KOPT-K1 (cell line): ENCODE measurements around the gene CCDC92B.

Experiments
- H3K27ac ChIP-seq: fragments of 200-600 bp; sonication (generic); 2 replicates; pipeline ENCODE4 v1.5.1; 2016; ENCODE audit warnings: antibody characterized with exemption, mild to moderate bottlenecking, low read depth, low read length; ENCODE audit not compliant: poor library complexity, severe bottlenecking
- H3K36me3 ChIP-seq: fragments of 200-600 bp; sonication (generic); 2 replicates; pipeline ENCODE4 v1.5.1; 2017; ENCODE audit warnings: antibody characterized with exemption, mild to moderate bottlenecking, low read length, moderate library complexity; ENCODE audit not compliant: insufficient read depth
- H3K9me3 ChIP-seq: fragments of 200-600 bp; sonication (generic); 2 replicates; pipeline ENCODE4 v1.5.1; 2017; ENCODE audit warnings: antibody characterized with exemption, low read length, mild to moderate bottlenecking; ENCODE audit not compliant: insufficient read depth, poor library complexity, severe bottlenecking

CCDC92B gene

DNA sequence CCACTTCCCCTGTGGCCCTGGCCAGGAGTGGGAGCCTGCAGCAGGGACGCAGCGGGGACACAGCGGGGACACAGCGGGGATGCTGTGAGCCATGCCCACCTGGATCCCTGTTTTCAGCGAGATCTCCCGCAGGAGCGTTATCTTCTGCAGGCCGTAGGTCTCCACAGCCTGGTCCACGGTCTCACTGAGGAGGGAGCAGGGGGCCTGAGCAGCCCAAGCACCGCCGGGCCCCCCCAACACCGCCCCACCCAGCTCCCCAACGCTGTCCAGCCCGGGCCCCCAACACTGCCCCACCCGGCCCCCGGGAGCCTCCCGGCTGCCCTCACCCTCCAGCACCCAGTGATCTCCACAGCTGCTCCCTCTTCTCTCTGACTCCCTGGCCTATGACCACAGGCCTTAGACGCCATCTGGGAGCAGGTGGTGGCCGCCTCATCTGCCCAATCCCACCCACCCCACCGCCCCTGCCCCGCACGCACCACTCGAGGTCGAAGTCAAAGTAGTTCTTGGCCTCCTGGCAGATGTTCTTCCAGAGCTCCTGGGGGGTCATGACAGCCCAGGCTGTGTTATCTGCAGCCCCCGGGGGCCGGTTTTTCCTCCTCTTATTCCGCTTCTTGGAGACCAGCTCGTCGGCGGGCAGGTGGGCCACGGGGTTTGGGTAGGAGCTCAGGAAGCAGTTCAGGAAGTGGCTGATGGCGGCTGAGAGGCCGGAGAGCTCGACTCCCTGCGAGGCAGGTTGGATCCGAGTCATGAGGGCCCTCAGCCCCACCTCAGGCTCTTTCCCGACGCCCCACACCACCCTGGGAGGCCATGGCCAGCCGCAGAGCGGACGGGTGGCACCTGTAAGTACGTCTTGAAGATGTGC is 54.8 kb downstream of the CCDC92B start:
- peaks cover 95% of the 10 kb centered on the region for H3K36me3 ChIP-seq
- H3K9me3 ChIP-seq, result no peaks in the 10 kb centered on the region
- H3K27ac ChIP-seq, result no peak overlapping the region

- Histone ChIP-seq H3K9me3 (no peaks in the 10 kb centered on the region), H3K36me3 (peaks cover 95% of the 10 kb centered on the region)
Measured at GRCh38 chr17:2693561-2694380, 55.7 kb downstream of the CCDC92B start.

DNA sequence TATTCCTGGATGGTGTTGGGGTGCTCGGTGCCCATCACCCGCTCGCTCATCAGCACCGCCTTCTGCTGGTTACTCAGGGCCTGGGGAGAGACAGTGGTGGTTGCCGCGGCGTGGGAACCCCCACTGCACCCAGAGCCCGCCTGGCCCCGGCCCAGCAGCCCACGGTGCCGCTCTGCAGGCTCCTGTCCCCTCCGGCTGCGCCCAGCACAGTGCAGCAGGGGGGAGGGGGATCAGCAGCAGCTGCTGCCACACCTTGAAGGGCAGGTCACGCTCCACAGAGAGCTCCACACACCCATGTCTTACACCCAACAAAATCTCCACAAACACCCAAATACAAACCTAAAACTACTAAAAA is 56.7 kb downstream of the CCDC92B start:
- Histone ChIP-seq H3K36me3 (peaks cover 92% of the 10 kb centered on the region), H3K27ac (no peak overlapping the region)

More at GRCh38 chr17:2693561-2694380, 55.7 kb downstream of the CCDC92B start:
- H3K27ac ChIP-seq, result no peak overlapping the region

GRCh38 chr17:2691965-2692780 is 57.3 kb downstream of the CCDC92B start:
- Histone ChIP-seq H3K27ac (no peak overlapping the region), H3K36me3 (peaks cover 86% of the 10 kb centered on the region), H3K9me3 (no peaks in the 10 kb centered on the region)

More for the DNA sequence above, 56.7 kb downstream of the CCDC92B start:
- no peaks in the 10 kb centered on the region for H3K9me3 ChIP-seq

GRCh38 chr17:2691069-2691871 is 58.2 kb downstream of the CCDC92B start:
- Histone ChIP-seq H3K36me3 (peaks cover 77% of the 10 kb centered on the region), H3K9me3 (no peaks in the 10 kb centered on the region), H3K27ac (no peak overlapping the region)

DNA sequence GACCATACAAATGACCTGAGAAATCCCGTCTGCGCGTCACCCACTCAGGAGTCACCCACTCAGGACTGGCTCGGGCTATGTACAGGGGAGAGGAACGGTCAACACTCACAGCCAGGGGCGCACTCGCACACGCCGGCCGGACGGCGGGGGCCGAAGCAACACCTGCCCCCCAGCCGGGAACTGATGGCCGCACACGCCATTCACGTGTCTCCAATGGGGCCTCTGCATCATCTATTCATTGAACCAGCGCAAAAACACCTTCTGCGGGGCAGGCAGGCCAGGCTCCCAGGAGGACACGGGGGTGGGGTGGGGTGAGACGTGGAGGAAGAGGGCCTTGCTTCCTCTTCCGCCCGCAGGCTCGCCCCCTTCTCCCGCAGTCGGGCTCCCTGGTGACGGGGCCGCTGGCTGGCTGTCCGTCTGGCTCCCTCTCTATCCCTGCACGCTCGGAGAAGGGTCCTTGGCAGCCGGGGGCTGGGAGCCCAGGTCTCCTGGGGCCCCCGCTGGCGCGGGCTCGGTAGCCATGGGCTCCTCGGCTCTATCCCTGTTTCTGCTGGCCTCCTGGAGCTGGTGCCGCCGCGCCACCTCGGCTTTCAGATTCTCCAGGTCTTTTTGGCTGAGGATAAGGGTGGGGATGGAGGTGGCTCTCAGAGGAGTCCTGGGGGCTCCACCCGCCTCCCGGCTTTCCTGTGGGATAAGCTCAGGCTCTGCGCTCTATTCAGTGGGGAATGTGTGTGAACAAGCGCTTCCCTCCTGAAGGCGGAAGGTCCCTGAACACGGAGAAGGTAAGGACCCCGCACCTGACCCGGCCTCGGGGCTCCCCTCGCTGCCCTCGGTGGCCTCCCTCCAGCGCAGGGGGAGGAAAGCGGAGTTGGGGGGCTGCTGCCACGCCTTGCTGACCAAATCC is 59.0 kb downstream of the CCDC92B start:
- no peaks in the 10 kb centered on the region for H3K9me3 ChIP-seq
- no peak overlapping the region for H3K27ac ChIP-seq
- peaks cover 69% of the 10 kb centered on the region for H3K36me3 ChIP-seq

- Histone ChIP-seq H3K27ac (no peak overlapping the region), H3K36me3 (peaks cover 69% of the 10 kb centered on the region), H3K9me3 (no peaks in the 10 kb centered on the region)
Measured at GRCh38 chr17:2689411-2690164, 59.9 kb downstream of the CCDC92B start.

DNA sequence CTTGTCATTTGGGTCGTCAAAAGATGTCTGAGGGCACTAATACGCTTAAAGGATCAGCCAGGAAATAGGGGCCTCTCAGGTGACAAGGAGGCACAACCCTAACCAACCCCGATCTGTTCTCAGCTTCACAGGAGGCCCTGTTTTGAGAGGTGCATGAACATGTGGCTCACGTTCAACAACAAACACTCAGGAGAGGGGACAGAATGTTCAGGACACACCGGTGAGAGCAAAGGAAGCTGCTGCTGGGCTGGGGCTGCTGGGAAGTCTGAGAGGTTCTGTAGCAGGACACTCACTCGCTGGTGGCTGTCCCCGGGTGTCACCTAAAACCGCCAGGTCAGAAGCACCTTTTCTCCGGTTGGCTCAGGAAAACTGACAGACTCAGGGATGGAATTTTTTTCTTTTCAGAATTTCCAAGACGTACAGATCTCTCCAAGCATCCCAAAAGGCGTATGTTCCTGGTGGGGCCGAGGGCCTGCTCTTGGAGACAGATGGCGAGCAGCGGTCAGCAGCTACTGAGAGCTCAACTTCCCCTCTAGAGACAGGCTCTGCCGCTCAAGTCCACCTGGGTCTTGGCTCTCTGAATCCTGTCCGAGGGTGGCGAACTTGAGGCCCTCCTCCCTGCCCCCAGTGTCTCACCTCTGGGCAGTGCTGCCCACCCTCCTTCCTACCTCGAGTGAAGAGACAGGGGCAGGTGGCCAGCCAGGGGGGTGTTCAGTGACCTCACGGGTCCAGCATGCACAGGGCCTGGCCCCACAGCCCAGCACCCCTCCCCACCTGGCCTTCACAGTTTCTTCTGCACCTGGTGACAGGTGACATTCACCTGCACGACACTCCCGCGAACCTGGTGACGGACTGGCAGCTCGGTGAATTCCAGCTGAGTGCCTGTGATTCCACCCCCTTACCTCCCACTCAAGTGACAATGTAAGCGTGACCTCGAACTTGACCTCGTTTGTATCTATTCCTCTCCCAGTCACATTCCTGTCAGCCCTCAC is 60.8 kb downstream of the CCDC92B start:
- H3K27ac ChIP-seq, result no peak overlapping the region
- no peaks in the 10 kb centered on the region for H3K9me3 ChIP-seq
- H3K36me3 ChIP-seq, result peaks cover 70% of the 10 kb centered on the region

DNA sequence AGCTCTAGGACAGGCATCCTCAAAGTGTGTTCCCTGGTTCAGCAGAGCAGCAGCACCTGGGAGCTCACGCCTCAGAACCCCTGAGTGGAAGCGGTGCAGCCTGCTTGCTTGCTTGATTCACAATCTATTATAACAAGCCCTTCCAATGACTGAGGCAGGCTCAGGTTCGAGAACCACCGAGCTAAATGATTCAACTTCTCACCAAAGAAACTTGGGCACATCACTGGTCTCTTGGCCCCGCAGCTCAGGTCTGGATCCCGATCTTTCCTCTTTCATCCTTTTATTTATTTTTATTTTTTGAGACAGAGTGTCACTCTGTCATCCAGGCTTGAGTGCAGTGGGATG is 62.4 kb downstream of the CCDC92B start:
- Histone ChIP-seq H3K27ac (no peak overlapping the region), H3K9me3 (no peaks in the 10 kb centered on the region), H3K36me3 (peaks cover 70% of the 10 kb centered on the region)

DNA sequence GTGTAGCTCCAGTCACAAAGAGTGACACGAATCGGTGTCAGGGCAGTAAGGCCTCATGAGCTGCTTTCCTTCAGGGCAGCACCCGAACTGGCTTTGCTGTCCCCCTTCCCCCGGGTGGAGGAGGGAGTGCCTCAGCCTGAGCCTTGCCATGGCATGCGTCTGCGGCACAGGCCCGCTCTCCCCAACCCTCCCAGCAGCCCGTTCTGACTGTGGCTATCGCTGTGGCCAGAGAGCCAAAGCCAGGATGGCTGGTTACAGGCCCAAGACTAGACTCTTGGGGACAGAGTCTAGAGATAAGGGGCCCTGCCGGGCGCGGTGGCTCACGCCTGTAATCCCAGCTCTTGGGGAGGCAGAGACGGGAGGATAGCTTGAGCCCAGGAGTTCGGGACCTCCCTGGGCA is 63.8 kb downstream of the CCDC92B start:
- H3K27ac ChIP-seq, result no peak overlapping the region
- H3K9me3 ChIP-seq, result no peaks in the 10 kb centered on the region
- H3K36me3 ChIP-seq, result peaks cover 73% of the 10 kb centered on the region

GRCh38 chr17:2684549-2684948 is 64.9 kb downstream of the CCDC92B start:
- Histone ChIP-seq H3K9me3 (no peaks in the 10 kb centered on the region), H3K27ac (no peak overlapping the region), H3K36me3 (peaks cover 73% of the 10 kb centered on the region)

- H3K36me3 ChIP-seq, result peaks cover 73% of the 10 kb centered on the region
- H3K27ac ChIP-seq, result no peak overlapping the region
- no peaks in the 10 kb centered on the region for H3K9me3 ChIP-seq
Measured at GRCh38 chr17:2683912-2684311, 65.5 kb downstream of the CCDC92B start.
